Omental fat pad (tissue), 4 donors: ENCODE data around the gene FAM120A. TPM values are rescaled to one million over a fixed set of nuclear protein-coding genes. Genes with fewer than 3 reads are reported as not detected.

Experiments used
- ATAC-seq: fragments of 150-250 bp; one replicate; pipeline ENCODE4 v1.9.1; 2016; ENCODE audit warnings: mild to moderate bottlenecking, moderate library complexity; ENCODE audit not compliant: low FRiP score
- DNase-seq: peaks from one replicate; pipeline ENCODE4 v3.0.0-alpha.2; 2019; ENCODE audit warnings: low spot score
- total RNA-seq, 4 donors: library from RNA; depleted of rRNA; stranded (reverse); fragments of >200 nt; gene quantifications; one replicate each; pipeline ENCODE4 v1.1.0, GENCODE V29; 2016
- TF ChIP-seq, protein P1 (sequence below), 3 donors: fragments of 450-650 bp; IDR thresholded peaks; one replicate each; pipeline ENCODE4 v1.5.1; 2016 to 2017; ENCODE audit warnings: antibody characterized with exemption in 3 of 3, mild to moderate bottlenecking in 3 of 3, moderate library complexity in 2 of 3

FAM120A gene
- total RNA-seq, 4 donors from 2014 or later = 85.3 to 111 (median 102) TPM

DNA sequence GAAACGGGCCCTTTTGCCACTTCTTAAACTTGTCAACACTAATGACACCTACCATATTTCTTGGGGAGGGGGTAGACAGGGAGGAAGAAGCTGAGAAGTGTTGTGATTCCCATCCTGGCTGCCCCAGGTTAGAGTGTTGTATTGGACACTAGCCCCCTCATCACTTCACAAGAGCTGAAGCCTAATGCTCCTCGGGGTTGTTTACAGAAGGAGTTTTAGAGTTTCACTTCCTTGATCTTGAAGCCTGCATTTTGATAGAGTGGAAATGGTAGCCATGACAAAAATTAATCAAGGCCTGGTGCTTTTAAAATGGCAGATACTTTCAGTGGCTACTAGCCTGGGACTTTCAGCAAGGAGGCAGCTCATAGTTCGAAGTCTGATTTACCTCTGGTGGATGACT is 12.9 kb downstream of the FAM120A start:
- no peak for DNase-seq
- TF ChIP-seq, protein P1, sequence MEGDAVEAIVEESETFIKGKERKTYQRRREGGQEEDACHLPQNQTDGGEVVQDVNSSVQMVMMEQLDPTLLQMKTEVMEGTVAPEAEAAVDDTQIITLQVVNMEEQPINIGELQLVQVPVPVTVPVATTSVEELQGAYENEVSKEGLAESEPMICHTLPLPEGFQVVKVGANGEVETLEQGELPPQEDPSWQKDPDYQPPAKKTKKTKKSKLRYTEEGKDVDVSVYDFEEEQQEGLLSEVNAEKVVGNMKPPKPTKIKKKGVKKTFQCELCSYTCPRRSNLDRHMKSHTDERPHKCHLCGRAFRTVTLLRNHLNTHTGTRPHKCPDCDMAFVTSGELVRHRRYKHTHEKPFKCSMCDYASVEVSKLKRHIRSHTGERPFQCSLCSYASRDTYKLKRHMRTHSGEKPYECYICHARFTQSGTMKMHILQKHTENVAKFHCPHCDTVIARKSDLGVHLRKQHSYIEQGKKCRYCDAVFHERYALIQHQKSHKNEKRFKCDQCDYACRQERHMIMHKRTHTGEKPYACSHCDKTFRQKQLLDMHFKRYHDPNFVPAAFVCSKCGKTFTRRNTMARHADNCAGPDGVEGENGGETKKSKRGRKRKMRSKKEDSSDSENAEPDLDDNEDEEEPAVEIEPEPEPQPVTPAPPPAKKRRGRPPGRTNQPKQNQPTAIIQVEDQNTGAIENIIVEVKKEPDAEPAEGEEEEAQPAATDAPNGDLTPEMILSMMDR (IDR thresholded peaks at IDR 0.05) = no peak
- ATAC-seq = no peak

DNA sequence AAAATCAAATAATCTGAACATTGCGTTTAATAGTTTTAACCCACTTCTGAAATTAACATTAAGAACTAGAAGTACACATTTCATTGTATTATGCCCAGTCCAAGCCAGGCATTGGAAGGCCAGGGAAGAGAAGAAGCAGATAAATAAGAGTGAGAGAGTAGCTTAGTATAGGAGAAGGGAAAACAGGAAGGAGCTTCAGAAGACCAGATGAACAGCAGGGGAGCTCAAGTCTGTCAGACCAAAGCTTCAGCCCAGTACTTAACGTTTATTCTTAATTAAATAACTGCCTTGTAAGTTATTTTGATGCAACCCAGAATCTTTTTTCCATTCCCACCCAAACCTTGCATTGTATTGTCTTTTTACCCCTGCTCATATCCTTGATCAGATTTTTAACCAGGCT is 13.4 kb downstream of the FAM120A start:
- TF ChIP-seq, protein P1 (IDR thresholded peaks at IDR 0.05) = no peak
- DNase-seq (no peak), ATAC-seq (no peak)

DNA sequence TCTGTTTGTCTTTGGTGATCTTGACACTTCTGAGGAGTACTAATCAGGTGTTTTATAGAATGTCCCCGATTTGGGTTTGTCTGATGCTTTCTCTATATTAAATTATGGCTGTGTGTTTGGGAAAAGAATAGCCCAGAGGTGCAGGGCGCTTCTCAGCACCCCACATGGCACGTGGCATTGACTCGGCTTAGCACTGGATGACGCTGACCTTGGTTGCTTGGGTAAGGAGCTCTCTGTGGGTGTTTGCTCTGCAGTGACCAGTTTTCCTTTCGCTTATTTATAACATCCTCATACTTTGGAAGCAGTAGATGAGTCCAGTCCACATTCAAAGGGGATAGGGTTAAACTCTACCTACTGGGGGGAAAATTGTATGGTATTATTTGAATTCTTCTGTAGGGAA is 14.4 kb downstream of the FAM120A start:
- no peak for DNase-seq
- TF ChIP-seq, protein P1 (IDR thresholded peaks at IDR 0.05) = no peak
- ATAC-seq = no peak

DNA sequence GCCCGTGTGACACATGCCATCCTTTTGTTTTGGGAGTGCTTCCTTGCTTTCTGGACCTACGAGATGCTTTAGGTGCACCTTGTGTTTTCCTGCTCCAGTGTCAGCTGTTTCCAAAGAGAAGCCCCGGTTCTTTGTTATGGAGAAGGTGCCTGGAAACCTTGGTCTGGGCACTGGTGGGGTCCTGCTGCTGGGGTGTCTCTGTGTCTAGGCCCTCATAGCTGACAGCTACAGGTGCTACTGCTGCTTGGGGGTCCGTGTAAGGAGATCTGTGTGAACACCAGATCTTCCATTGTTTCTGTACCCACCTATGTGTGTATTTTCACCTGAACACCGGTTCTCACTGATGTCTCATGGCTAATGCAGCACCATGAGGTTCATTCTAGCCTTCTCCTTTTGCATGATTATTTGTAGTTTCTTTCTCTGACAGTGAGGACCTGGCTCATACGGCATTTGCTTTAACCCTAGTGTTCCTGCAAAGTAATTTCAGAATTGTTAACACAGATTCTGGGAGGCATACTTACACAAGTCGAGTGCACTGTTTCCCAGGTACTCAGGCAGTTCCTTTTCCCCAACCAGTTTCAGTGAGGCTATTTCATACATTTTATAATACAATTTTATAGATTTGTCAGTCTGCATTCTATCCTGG is 15.1 kb downstream of the FAM120A start:
- TF ChIP-seq, protein P1 (IDR thresholded peaks at IDR 0.05) = no peak
- no peak for DNase-seq
- no peak for ATAC-seq

DNA sequence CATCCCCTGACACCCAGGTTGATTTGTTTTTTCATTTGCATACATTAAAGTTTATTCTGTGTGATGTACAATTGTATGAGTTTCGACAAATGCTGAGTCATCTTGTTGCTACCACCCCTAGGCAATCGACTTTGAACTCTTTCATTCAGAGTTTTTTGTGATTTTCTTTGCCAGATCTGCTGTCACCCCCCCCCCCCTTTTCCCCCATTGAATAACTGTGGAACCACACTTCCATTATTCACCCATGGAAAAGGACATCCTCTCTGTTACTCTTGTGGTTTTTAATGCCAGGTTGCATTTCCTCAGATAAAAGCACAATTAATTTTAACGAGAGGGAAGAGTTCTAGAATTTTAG is 15.6 kb downstream of the FAM120A start:
- no peak for DNase-seq
- TF ChIP-seq, protein P1 (IDR thresholded peaks at IDR 0.05) = no peak
- ATAC-seq = no peak

DNA sequence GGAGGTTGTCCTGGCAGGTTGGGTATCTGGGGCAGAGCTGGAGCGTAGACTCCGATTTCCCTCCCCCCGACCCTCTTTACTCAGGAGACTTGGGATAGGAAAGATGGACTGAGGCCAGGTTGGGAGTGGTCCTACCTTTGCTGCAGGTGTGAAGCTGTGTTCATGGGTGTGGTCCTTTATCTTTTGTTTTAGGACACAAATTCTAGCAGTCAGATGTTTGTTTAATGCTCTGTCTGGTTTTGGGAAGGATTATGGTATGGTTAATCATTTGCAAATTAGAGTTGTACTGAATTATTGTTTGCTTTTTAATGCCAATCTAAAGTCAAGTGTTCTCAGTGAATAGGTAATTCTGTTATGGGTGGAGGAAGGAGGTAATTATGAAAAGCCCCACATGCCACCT is 16.0 kb downstream of the FAM120A start:
- DNase-seq = no peak
- TF ChIP-seq, protein P1 (IDR thresholded peaks at IDR 0.05) = no peak
- no peak for ATAC-seq

DNA sequence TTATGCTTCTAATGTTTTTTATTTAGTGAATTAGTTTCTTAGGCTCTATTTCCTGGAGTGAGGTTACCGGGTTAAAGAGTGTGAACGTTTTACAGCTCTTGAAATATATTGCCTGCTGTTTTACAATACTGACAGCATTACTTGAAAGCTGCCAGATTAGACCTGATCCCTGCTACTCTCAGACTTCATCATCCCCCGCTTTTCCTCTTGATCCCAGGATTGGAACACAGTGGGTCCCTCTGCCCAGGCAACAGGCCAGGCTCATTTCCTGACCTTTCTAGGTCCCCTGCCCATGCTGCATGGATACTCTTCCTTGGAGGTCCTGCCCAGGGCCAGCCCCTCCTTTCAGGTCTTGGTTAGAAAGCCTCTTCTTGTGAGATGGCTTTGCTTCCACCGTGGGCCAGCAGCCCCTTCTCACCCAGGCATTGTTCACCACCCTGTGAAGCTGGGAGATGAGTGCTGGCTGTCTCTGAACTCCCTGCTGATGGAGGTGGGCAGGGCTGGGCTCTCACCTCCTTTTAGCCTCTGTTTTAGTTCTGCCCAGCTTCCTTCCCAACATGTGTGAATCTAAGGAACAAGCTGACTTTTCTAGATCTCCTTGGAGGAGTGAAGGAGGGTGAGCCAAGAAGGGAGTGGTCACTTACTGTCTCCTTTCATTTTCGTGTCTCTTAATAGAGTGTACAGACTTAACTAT is 17.4 kb downstream of the FAM120A start:
- no peak for DNase-seq
- peak; percentile 53 for ATAC-seq
- TF ChIP-seq, protein P1 (IDR thresholded peaks at IDR 0.05) = no peak
